Mesothelial cell of epicardium (in vitro differentiated cells): ENCODE data around the gene ZC3HAV1L. TPM values are rescaled to one million over a fixed set of nuclear protein-coding genes. Genes with fewer than 3 reads are reported as not detected.

Source experiments
- DNase-seq, 2 experiments: peaks; one replicate each; pipeline ENCODE4 v3.0.0; 2021; ENCODE audit warnings: low spot score in 2 of 2; ENCODE audit not compliant: unreplicated experiment in 2 of 2
- H3K27ac Mint-ChIP-seq: 2 replicates; pipeline ENCODE4 v1.8.0; 2021; ENCODE audit warnings: mixed read lengths
- H3K27me3 Mint-ChIP-seq: 2 replicates; pipeline ENCODE4 v1.8.0; 2021; ENCODE audit warnings: low read depth, mixed read lengths
- H3K36me3 Mint-ChIP-seq: 2 replicates; pipeline ENCODE4 v1.8.0; 2021; ENCODE audit warnings: mixed read lengths
- H3K4me1 Mint-ChIP-seq: 2 replicates; pipeline ENCODE4 v1.8.0; 2021; ENCODE audit warnings: mixed read lengths
- H3K4me3 Mint-ChIP-seq: 2 replicates; pipeline ENCODE4 v1.8.0; 2021; ENCODE audit warnings: mild to moderate bottlenecking, moderate library complexity, mixed read lengths
- H3K9me3 Mint-ChIP-seq: 2 replicates; pipeline ENCODE4 v1.8.0; 2021; ENCODE audit warnings: mixed read lengths
- total RNA-seq: library from RNA; stranded (reverse); gene quantifications from 3 replicates; pipeline ENCODE4 v1.2.1, GENCODE V29; 2021
- TF ChIP-seq, protein P1 (sequence below): fragments of 200-600 bp; sonication (generic); IDR thresholded peaks from one replicate; pipeline ENCODE4 v1.5.0; 2021; ENCODE audit warnings: antibody characterized with exemption; ENCODE audit not compliant: unreplicated experiment

Gene ZC3HAV1L
- total RNA-seq, 1 donor from 2014 or later, result 1.9 TPM

DNA sequence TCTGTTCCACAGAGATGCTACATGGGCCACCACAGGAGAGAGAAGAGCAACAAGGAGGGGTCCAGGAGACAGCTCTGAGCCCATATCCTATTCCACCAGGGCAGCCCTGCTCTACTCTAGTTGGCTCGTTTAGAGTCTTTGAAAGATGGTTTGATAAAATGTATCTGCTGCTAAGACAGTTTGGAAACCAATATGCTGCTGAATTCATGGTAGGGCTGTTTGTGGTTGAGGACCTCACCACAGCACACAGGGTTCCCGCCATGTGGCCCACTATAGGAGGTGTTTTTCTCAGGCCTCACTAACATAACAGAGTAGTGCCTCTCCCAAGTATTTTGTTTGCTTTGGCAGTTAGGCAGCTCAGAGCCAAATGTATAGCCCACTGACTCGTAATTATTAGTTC is 35.8 kb upstream of the ZC3HAV1L start:
- peaks cover 48% of the 10 kb centered on the region for H3K36me3 Mint-ChIP-seq
- peaks cover 2% of the 10 kb centered on the region for H3K4me1 Mint-ChIP-seq
- no peaks in the 10 kb centered on the region for H3K27me3 Mint-ChIP-seq
- TF ChIP-seq, protein P1, sequence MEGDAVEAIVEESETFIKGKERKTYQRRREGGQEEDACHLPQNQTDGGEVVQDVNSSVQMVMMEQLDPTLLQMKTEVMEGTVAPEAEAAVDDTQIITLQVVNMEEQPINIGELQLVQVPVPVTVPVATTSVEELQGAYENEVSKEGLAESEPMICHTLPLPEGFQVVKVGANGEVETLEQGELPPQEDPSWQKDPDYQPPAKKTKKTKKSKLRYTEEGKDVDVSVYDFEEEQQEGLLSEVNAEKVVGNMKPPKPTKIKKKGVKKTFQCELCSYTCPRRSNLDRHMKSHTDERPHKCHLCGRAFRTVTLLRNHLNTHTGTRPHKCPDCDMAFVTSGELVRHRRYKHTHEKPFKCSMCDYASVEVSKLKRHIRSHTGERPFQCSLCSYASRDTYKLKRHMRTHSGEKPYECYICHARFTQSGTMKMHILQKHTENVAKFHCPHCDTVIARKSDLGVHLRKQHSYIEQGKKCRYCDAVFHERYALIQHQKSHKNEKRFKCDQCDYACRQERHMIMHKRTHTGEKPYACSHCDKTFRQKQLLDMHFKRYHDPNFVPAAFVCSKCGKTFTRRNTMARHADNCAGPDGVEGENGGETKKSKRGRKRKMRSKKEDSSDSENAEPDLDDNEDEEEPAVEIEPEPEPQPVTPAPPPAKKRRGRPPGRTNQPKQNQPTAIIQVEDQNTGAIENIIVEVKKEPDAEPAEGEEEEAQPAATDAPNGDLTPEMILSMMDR, result no peak
- no peak for DNase-seq
- H3K4me3 Mint-ChIP-seq, result no peak overlapping the region
- peaks cover 4% of the 10 kb centered on the region for H3K9me3 Mint-ChIP-seq
- H3K27ac Mint-ChIP-seq, result no peak overlapping the region

DNA sequence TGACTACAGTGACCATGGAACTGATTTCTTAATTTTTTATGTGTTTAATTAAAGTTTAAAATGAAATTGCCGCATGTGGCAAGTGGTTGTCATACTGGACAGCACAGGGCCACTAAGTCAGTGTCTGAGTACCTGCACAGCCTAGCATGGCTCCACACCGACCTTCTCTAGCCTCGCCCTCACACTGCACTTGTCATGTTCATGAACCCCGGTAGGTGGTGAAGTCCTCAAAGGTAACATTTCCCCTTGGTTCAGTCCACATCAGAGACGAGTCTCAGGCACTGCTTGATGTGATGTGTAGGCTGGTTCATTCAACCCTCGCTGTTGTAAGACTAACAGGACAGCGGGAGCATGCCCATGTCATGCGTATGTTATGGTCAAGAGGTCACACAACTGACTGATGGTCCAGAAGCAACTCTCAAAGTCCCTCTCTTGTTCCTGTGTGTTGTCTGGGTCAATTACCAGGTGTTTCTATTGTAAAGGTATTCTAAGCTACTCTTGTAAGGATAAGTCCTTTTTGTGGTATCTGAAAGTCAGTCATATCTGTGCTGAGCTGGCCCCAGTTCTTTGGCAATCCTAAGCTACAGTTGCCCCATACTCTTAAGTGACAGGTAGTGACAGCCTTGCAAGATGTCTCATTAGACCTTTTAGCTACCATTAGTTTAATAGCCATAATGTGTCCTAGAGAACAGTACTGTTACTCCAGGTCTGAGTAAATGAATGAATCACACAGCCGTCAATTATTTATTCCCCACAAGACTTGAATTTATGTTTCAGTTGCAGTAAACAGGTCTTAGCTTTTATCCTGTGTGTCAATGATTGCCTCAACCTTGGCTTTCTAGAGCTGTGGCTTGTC is 32.9 kb upstream of the ZC3HAV1L start:
- H3K4me3 Mint-ChIP-seq, result no peak overlapping the region
- H3K4me1 Mint-ChIP-seq, result no peaks in the 10 kb centered on the region
- H3K27me3 Mint-ChIP-seq, result no peaks in the 10 kb centered on the region
- TF ChIP-seq, protein P1, result no peak
- H3K9me3 Mint-ChIP-seq, result peaks cover 4% of the 10 kb centered on the region
- no peak overlapping the region for H3K27ac Mint-ChIP-seq
- DNase-seq, result no peak
- H3K36me3 Mint-ChIP-seq, result peaks cover 57% of the 10 kb centered on the region

DNA sequence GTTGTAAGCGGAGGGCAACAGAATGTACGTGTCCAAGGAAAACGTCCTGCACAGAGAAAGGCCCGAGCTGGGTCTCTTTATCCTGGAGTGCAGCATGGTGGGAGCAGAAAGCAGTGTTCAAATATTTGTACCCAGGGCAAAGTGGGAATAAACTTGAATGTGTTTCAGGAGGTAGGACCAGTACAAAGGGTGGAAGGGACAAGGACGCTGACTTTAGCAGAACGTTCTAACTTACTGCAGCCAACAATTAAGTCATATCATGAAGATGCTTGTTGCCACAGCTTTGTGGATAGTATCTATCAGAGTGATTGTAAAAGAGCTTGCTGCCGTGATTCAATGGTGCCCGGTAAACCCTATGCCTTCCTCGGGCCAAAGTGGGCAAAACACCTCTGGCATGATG is 30.5 kb upstream of the ZC3HAV1L start:
- Mint-ChIP-seq H3K27ac (no peak overlapping the region), H3K27me3 (no peaks in the 10 kb centered on the region), H3K9me3 (peaks cover 4% of the 10 kb centered on the region), H3K4me1 (no peaks in the 10 kb centered on the region), H3K4me3 (no peak overlapping the region), H3K36me3 (peaks cover 56% of the 10 kb centered on the region)
- DNase-seq, result no peak
- TF ChIP-seq, protein P1, result no peak

DNA sequence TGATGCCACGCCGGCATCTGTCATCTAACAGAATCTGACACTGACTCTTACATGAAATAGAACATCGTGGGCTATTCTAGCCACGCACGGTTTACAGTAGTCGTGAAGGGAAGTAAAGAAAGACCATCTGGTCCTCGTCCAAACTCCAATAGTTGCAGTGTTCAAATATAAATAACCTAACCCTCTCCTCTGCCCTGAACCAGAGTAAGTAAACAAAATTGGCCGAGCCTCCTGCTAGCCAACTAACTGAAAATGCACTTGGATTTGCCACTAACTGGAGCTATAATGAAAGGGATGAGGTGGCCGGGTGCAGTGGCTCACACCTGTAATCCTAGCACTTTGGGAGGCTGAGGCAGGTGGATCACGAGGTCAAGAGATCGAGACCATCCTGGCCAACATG is 29.5 kb upstream of the ZC3HAV1L start:
- Mint-ChIP-seq H3K27me3 (no peaks in the 10 kb centered on the region), H3K9me3 (peaks cover 4% of the 10 kb centered on the region), H3K4me1 (no peaks in the 10 kb centered on the region), H3K36me3 (peaks cover 63% of the 10 kb centered on the region), H3K4me3 (no peak overlapping the region), H3K27ac (no peak overlapping the region)
- no peak for DNase-seq
- TF ChIP-seq, protein P1, result no peak

DNA sequence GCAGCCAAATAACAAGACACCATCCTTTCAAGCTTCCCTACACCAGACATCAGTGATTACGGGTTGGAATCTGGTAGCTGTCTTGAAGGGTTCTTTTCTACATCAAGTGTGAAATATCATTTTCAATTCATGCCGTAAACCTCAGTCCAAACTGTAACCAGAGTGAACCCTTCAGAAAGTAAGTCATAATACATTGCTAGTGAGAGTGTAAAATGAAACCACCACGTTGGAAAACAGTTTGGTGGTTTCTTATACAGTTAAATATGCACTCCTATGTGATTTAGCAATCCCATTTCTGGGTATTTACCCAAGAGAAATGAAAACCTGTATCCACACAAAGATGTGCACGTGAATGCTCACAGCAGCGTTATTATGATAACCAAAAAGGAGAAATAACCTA is 25.6 kb upstream of the ZC3HAV1L start:
- DNase-seq, result no peak
- no peaks in the 10 kb centered on the region for H3K9me3 Mint-ChIP-seq
- H3K4me3 Mint-ChIP-seq, result no peak overlapping the region
- no peaks in the 10 kb centered on the region for H3K27me3 Mint-ChIP-seq
- no peaks in the 10 kb centered on the region for H3K4me1 Mint-ChIP-seq
- H3K27ac Mint-ChIP-seq, result no peak overlapping the region
- TF ChIP-seq, protein P1, result no peak
- peaks cover 39% of the 10 kb centered on the region for H3K36me3 Mint-ChIP-seq
